DOHH2 (cell line): ENCODE results near the gene TREML4.

Experiments
- CTCF ChIP-seq: fragments of 200-600 bp; sonication (generic); IDR thresholded peaks from one replicate; pipeline ENCODE4 v1.5.1; 2014; ENCODE audit warnings: antibody characterized with exemption, mild to moderate bottlenecking, low read depth, low read length; ENCODE audit not compliant: poor library complexity, severe bottlenecking
- EZH2phosphoT487 ChIP-seq: fragments of 200-600 bp; sonication (generic); IDR thresholded peaks from 2 replicates; pipeline ENCODE4 v1.6.1; 2017; ENCODE audit warnings: borderline replicate concordance, mild to moderate bottlenecking, antibody characterized with exemption, low read length, moderate library complexity, mixed read lengths

GRCh38 chr6:41187924-41188886, 39.9 kb upstream of the TREML4 start:
- no peak for TF ChIP-seq CTCF
- no peak for TF ChIP-seq EZH2phosphoT487
